Fibroblast of pulmonary artery (primary cell): ENCODE measurements around the gene CAPN9.
"Not testable (repeated sequence)": the region's sequence is repeated elsewhere in the genome, so short reads cannot be mapped to it uniquely, and the experiment has no call there.

Experiments
- DNase-seq: peaks from one replicate; pipeline ENCODE4 v3.0.0-alpha.2; 2010; ENCODE audit warnings: low read depth
- H3K4me3 ChIP-seq: replicated peaks from 2 replicates; pipeline ENCODE4 v1.5.1; 2011; ENCODE audit warnings: low read depth, mild to moderate bottlenecking, control low read depth, low read length, moderate library complexity
- TF ChIP-seq, protein P1 (sequence below): IDR thresholded peaks from 2 replicates; pipeline ENCODE4 v1.5.1; 2011; ENCODE audit warnings: mild to moderate bottlenecking, control low read depth, low read length, inconsistent platforms; ENCODE audit errors: missing control alignments

The CAPN9 gene

DNA sequence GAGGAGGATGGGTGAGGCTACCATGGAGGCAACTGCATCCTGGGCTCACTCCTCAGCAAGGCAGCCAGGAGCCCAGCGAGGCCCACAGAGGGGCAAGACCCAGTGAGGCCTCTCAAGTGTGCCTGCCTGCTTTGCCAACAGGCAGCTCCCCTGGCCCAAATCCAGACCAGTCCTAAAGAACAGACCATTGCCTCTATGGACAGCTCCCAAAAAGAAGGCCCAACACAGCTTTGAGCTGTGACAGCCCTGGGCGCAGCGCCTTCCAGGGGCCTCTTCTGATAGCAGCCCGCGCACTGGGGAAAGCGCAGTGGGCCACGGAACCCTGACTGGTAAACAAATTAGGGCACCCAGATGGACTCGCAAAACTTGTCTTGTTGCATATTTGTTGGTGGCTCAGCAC lies 95.6 kb downstream of the CAPN9 start:
- no peak for DNase-seq
- TF ChIP-seq, protein P1, sequence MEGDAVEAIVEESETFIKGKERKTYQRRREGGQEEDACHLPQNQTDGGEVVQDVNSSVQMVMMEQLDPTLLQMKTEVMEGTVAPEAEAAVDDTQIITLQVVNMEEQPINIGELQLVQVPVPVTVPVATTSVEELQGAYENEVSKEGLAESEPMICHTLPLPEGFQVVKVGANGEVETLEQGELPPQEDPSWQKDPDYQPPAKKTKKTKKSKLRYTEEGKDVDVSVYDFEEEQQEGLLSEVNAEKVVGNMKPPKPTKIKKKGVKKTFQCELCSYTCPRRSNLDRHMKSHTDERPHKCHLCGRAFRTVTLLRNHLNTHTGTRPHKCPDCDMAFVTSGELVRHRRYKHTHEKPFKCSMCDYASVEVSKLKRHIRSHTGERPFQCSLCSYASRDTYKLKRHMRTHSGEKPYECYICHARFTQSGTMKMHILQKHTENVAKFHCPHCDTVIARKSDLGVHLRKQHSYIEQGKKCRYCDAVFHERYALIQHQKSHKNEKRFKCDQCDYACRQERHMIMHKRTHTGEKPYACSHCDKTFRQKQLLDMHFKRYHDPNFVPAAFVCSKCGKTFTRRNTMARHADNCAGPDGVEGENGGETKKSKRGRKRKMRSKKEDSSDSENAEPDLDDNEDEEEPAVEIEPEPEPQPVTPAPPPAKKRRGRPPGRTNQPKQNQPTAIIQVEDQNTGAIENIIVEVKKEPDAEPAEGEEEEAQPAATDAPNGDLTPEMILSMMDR, result no peak
- H3K4me3 ChIP-seq, result no peak overlapping the region

DNA sequence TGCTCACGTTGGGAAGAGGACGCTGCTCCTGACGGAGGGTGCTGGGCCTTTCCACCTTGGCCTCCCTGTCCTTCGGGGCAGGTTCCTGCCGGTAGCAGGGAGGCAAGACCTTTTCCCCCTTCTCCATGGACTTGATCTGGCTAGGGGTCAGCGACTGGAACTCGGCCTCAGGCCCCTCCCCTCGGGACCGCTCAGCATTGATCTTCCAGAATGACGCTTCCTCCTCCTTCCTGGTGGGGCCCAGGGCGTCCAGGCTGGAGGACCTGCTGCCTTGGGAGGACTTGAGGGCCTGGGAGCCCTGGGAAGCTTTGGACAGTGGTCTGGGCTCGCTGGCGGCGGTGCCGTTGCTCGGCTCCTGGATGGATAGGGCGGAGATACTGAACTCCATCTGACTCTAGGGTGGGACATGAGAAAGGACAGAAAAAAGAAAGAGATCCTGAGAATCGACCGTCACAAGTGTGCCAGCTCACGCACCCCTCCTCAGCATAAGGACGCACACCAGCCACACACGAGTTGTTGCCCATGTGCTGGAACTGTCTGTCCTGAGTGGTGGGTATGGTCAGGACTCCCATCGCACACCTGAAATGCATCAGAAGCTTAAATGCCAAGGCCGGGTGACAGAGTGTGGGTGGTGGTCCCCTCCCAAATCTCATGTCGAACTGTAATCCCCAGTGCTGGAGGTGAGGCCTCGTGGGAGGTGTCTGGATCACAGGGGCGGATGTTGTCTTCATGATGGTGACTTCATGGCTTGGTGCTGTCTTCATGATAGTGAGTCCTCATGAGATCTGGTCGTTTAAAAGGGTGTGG lies 96.5 kb downstream of the CAPN9 start:
- H3K4me3 ChIP-seq, result no peak overlapping the region
- TF ChIP-seq, protein P1, result no peak
- no peak for DNase-seq

DNA sequence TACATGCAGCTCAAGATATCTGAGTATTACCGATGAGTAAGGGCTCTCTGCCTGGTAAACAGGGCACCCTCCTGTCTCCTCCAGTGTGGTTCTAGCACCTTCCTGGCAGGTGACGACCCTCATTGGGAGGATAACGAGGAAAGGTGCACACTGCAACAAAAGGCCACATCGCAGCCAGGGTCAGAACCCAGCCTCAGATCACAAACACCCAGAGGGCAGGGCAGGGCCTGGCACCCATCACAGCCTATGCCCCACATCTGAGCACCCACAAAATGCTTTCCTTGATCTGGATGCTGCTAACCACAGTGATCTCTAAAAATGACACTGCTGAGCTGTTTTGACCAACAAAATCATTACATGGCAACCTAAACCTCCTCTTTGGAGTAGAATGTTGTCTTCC lies 97.4 kb downstream of the CAPN9 start:
- TF ChIP-seq, protein P1, result no peak
- no peak for DNase-seq
- H3K4me3 ChIP-seq, result no peak overlapping the region

DNA sequence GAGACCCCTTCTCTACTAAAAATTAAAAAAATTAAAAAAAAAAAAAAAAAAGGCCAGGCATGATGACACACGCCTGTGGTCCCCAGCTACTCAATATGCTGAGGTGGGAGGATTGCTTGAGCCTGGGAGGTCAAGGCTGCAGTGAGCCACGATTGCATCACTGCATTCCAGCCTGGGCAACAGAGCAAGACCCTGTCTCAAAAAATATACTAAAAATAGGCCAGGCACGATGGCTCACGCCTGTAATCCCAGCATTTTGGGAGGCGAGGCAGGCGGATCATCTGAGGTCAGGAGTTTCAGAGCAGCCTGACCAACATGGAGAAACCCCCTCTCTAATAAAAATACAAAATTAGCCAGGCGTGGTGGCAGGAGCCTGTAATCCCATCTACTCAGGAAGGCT lies 98.0 kb downstream of the CAPN9 start:
- DNase-seq, result not testable (repeated sequence)

DNA sequence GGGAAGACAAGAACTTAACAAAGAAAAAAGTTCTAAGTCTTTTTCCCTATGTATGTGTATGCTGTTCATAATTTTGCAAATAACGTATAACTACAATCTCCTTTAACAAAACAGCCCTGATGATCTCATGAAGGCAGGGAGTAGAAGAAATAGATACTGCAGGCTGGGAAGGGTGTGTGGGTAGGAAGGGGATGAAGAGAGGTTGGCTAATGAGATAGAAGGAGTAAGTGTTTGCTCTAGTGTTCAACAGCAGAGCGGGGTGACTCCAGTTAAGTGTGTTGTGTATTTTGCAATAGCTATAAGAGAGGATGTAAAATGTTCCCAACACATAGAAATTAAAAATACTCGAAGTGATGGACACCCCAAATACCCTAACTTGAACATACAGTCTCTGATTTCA lies 101.0 kb downstream of the CAPN9 start:
- TF ChIP-seq, protein P1, result no peak
- no peak for DNase-seq
- no peak overlapping the region for H3K4me3 ChIP-seq

More for the DNA sequence above, 98.0 kb downstream of the CAPN9 start:
- not testable (repeated sequence) for H3K4me3 ChIP-seq

DNA sequence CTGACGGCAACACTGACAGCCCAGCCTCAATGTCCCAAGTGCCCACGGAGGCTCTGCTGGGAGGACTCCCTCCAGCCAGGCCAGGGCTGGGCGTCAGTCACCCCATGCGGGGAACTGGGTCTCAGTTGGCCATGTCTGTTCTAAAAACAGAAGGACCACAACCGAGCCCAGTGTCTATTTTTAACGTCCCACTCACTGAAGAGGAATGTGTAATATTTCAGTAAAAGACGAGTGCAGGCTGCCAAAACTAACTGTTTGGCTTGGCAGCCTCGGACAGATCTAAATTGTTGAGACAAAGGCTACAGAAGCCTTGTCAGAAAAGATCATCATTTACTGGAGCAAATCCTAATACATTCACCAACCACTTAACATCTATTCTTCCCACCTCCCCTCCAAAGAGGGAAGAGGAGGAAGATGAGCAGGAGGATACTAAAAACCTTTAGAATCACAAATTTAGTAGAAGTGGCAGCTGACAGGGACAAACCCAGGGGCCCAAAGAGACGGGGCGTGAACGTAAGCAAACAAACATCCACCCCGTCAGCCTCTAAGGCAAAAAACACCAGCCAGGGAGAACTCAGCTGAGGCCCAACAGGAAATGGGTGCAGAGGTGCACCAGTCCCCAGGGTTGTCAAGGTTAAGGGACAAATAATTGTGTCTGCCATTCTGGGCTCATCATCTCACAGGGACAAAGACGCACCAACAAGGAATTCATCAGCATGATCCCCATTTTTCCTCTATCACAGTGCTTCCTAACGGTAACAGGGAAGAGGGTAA lies 102.5 kb downstream of the CAPN9 start:
- DNase-seq, result peak; percentile 94
- peak overlapping the region; percentile 7 for H3K4me3 ChIP-seq
- TF ChIP-seq, protein P1, result no peak

DNA sequence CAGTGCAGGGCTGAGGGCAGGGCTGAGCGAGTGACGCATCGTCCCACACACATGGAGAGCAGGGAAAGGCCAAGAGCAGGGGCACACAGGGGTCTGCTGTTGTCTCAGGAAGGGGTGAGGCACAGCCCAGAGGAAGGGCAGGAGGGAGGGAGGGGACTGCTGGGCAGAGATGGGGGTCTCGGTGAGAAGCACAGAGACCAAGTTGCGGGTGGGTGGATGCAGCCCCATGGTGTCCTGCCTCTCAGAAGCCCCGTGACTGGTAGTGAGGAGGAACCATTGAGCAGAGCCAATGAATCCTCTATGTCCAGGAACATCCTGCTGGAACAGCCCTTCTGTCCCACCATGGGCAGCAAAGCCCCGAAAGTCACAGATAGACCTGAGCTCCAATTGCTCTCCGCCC lies 103.4 kb downstream of the CAPN9 start:
- DNase-seq, result no peak
- TF ChIP-seq, protein P1, result no peak
- H3K4me3 ChIP-seq, result no peak overlapping the region
